NCI-H524 treated with DMSO at 0.1 percent for 48 hours (cell line): ENCODE measurements around the gene SH3PXD2A.
"Not testable (repeated sequence)": the region's sequence is repeated elsewhere in the genome, so short reads cannot be mapped to it uniquely, and the experiment has no call there.

Source experiments
- DNase-seq: peaks from one replicate; lab custom pipeline; 2025; lab: John Stamatoyannopoulos, UW

The SH3PXD2A gene

DNA sequence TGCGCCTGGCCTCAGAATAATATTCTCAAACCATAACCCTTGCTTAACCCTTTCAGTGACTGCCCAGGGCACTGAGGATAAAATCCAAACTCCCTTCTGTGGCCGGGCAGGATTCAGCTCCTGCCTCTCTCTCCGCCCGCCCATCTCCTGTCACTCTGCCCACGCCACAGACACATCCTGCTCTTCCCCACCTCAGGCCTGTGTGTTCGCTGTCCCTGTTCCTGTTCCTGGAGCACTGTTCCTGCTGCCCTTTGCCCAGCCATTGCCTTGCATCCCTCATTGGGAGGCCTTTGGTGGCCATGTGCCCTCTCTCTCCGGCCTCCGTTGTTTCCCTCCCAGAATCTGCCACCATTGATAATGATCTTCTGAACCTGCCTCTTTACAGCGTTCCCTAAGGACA, 108.8 kb downstream of the SH3PXD2A start:
- DNase-seq = no peak

DNA sequence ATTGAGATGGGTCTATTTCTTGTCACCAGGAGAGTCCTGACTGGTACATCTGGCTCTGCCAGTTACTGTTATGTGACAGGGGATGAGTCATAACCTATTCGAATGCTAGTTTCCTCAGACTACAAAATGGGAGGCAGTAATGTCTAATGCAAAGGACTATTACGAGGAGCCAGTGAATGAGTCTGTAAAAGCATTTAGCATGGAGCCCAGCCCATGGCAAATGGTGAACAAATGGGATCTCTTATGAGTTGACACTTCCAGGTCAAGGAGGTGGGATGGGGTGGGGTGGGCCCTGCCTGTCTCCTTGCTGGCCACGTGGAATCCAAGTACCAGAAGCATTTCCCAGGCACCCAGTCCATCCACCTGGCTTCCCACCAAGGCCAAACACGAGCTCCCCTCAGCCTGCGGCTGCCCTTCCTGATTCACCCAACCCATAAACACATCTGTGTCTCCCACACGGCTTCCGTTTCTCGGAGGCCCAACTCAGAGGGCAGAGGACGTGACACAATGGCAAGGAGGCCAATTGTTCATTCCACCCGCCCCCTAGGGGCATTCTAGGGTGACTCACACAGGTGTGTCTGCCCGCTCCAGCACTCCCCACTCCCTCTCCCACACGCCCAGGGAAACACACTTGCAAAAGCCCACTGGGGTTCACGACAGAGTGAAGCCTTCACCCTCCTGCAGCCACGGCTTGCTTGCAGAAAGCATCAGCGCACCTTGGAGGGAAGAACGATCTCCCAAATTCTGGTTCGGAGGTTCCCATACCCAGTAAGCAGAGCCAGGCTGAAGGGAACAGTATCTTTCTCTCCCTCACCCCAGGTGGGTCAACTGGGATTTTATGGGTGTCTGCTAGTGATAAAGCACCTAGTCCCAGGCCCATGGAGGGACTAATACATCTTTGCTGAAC, 109.8 kb downstream of the SH3PXD2A start:
- no peak for DNase-seq

GRCh38 chr10:103742824-103743223, 112.6 kb downstream of the SH3PXD2A start:
- DNase-seq = no peak

- DNase-seq = no peak
Measured at GRCh38 chr10:103740611-103741010, 114.8 kb downstream of the SH3PXD2A start.

DNA sequence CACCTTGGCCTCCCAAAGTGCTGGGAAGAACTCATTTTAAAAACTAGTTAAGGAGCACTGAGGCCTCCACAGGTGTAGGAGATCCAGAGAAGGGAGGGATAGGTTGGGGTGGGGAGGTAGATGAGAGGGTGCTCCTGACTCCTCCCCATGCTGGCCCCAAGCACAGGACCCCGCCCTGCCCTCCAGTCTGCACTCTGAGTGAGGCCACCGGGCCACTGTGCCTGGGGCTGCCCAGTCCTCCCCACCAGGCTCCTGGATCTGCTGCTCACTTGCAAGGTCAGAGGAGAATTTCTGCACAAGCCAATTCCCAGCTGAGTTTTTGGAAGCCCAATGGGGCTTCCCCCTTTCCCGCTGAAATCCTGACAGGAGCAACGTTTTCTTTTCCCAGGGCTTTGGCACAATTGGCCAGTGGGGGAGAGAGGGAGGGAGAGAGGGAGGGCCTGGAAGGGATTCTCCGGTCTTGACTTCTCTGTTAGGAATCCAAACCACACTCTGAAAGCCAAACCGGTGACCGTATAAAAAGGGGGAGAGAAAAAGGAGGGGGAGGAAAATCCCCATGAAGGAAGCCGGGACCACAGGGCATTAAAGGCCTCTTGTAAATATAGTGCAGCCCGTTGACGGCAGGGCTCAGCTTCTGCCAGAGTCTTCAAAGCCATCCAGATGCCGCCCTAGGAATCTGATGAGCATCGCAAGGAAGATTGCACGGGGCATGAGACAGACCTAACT, 116.2 kb downstream of the SH3PXD2A start:
- no peak for DNase-seq

GRCh38 chr10:103737735-103738367, 117.5 kb downstream of the SH3PXD2A start:
- no peak for DNase-seq

GRCh38 chr10:103736763-103737162, 118.6 kb downstream of the SH3PXD2A start:
- no peak for DNase-seq

DNA sequence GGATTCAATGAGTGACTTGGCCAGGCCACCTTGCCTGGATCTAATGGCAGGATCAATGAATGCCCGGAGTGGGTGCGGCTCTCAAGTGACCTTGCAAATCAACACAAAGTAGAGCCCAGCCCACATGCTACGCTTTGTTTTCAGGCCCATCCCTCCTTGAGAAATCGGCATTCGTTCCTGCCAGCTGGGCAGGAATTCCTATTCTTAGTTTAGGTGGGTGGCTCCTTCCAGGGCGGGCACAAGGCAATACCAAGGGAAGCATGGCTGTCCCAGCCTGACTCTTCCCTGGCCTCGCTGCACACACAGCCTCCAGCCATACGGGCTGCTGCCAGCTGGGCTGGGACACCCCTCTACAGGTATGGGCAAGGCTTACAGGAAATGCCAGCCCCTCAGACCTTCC, 119.3 kb downstream of the SH3PXD2A start:
- DNase-seq = no peak

DNA sequence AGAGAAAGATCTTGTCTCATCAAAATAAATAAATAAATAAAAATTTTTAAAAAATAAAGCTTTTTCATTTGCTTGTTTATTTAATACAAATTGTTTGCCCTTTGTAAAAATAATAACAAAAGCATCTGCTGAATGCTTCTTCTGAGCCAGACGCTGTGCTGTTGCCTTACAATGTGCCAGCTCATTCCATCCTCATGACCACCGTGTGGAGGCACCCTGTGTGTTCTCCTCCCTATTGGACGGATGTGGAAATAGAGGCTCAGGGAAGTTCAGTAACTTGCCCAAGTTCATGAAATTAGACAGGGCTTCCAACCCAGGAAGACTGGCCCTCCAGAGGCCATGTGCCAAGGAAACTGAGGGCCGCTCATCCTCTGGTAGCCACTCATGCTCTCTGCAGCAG, 120.6 kb downstream of the SH3PXD2A start:
- DNase-seq = no peak

- DNase-seq = no peak
Measured at GRCh38 chr10:103733045-103733419, 122.3 kb downstream of the SH3PXD2A start.

- no peak for DNase-seq
Measured at GRCh38 chr10:103732339-103733044, 122.9 kb downstream of the SH3PXD2A start.

DNA sequence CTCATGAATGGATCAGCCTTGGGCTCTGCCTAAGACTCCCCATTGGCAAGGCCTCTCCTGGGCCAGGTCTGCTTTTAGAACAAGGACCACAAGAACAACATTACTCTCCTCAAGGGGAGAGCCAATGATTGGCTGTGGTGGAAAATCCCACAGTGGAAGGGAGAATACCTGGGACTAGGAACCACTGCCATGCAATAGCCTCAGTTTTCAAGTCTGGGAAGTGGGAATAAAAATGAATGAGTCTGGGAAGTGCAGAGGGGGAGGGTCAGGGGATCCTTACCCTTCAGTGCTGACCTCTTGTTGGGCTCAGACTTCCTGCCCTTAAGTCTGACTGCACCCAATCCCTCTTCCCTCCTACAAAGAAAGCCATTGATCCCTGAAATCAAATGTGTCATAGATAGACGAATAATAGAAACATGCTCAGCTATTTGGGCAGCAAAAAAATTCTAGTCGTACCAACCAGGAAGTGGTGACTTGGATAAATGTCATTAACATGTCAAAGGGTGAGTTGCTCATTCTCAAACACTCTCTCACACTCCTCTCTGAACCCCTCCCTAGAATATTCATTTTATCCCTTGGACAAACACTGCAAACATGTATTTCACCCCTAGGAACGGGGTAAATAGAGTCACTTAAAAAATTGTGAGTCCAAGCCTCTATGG, 123.6 kb downstream of the SH3PXD2A start:
- no peak for DNase-seq

GRCh38 chr10:103731026-103731425, 124.3 kb downstream of the SH3PXD2A start:
- DNase-seq = not testable (repeated sequence)

DNA sequence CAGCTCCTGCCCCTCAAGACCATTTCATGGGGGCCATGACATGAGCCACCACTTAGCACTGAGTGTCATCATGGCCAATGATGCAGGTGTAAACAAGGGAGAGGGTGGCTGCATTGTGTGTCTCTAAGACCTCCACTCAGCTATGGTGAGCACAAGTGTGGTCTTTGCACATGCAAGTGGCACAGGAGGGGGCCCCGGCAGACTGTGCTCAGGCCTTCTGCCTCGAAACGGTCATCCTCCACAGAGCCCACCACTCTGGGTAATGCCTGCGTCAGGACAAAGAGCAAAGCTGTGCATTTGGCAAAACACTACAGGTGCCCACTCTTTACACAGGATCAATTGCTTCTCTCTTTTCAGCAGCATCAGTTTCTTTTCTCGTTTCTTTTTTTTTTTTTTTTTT, 125.5 kb downstream of the SH3PXD2A start:
- no peak for DNase-seq

GRCh38 chr10:103727991-103728689, 127.2 kb downstream of the SH3PXD2A start:
- no peak for DNase-seq

- no peak for DNase-seq
Measured at GRCh38 chr10:103727546-103727963, 127.8 kb downstream of the SH3PXD2A start.

DNA sequence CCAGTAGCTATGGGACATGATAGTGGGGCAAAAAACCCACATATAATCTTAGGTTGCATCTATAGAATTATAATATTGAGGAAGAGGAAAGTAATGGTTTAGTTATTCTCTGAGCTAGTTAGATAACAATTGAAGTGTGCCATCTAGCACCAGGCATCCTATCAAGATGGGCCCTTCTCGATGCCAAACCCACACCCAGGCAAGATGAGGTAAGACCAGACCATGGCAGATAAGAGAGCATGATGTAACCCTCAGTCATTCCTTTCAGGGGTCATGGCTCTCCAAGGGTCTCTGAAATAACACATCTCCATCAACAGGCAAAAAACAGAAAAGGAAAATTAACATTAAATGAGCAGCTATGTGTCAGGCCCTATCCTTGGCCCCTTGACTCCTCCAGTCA, 128.7 kb downstream of the SH3PXD2A start:
- DNase-seq = no peak

GRCh38 chr10:103725242-103725641, 130.1 kb downstream of the SH3PXD2A start:
- DNase-seq = no peak

DNA sequence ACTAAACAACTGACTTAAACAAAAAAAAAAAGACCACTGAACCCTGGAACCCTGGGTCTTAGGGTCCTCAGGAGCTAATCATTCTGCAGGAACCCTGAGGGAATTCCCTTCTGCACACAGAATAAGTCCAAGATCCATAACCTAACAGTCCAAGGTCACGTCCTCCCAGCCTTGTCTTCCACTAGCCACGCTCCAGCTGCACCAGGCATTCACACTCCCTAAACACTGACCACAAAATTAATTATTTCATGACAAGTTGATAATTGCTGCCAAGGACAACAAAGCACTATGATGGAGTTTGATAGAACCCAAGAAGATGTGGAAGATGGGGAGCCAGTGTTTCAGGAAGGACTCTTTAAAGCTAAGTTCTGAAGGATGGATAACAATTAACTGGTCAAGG, 130.6 kb downstream of the SH3PXD2A start:
- no peak for DNase-seq

DNA sequence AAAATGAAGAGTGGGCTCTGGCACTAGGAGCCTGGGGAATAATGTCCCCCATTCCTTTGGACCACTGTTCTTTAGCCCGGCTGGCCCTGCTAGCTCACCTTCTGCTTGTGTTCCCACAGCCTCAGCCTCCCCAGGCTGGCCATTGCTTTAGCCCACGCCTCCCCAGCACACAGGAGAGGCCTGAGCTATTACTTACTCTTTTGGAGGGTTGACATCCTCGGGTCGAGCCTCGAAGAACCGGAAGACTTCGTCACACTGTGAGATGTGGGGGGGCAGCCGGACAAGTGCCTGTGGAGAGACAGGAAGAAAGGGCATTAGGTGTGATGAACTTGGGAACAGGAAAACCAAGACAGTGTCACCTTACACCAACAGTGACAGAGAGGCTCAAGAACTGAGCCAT, 131.3 kb downstream of the SH3PXD2A start:
- DNase-seq = no peak

GRCh38 chr10:103723557-103723956, 131.8 kb downstream of the SH3PXD2A start:
- no peak for DNase-seq
